ENCODE measurements around the gene CTNNBL1.

CTNNBL1 gene

GRCh38 chr20:37898233-37899104, 204.6 kb downstream of the CTNNBL1 start:
- no peak for DNase-seq (ENCODE audit: low read depth, low spot score)

- DNase-seq (ENCODE audit: low read depth, low spot score), result no peak
These were observed 205.5 kb downstream of the CTNNBL1 start for GRCh38 chr20:37899105-37900045.

GRCh38 chr20:37901240-37901639, 207.4 kb downstream of the CTNNBL1 start:
- DNase-seq (ENCODE audit: low read depth, low spot score), result no peak

DNA sequence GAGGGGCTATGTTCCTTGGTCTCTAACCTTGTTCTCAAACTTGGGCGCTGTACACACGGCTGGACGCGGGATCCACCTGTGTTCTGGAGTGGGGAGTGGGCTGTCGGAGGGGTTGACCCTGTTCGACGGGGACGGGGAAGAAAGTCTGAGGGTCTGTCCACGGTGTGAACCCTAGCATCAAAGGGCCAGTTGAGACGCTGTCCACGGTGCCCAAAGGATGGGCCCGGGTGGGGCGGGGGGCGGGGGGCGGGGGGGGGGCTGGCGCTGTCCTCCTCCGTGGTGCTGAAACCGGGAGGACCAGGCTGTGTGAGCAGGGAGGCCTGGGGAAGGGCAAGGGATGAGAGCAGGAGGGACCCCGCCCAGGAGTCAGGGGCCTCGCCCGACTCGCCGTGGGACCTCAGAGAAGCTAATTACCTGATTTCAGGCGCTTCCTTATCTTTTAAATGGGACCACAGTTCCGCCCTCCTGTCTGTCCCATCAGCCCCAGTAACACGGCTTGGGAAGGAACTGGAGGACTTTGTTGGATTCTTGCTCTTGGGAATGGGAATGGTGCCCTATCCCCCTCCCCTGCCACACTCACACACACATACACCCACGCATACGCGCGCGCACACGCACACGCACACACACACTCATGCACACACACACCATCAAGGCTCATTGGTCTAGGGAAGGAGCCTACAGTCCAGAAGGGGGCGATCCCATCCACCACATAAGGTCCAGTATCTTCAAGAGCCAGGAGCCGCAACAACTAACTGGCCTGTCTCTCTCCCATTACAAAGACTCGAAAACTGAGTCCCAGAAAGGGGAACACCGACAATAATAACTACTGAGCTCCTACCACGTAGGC, 208.0 kb downstream of the CTNNBL1 start:
- no peak for DNase-seq (ENCODE audit: low read depth, low spot score)

GRCh38 chr20:37902504-37903313, 208.9 kb downstream of the CTNNBL1 start, which contains the start of gene VSTM2L:
Gene VSTM2L (plus strand): TSS chr20:37903127. CDS start chr20:37903351, 224 bp downstream.
- no peak for DNase-seq (ENCODE audit: low read depth, low spot score)

GRCh38 chr20:37903317-37904007, 209.6 kb downstream of the CTNNBL1 start:
- no peak for DNase-seq (ENCODE audit: low read depth, low spot score)

GRCh38 chr20:37904008-37904642, 210.3 kb downstream of the CTNNBL1 start:
- DNase-seq (ENCODE audit: low read depth, low spot score), result no peak

DNA sequence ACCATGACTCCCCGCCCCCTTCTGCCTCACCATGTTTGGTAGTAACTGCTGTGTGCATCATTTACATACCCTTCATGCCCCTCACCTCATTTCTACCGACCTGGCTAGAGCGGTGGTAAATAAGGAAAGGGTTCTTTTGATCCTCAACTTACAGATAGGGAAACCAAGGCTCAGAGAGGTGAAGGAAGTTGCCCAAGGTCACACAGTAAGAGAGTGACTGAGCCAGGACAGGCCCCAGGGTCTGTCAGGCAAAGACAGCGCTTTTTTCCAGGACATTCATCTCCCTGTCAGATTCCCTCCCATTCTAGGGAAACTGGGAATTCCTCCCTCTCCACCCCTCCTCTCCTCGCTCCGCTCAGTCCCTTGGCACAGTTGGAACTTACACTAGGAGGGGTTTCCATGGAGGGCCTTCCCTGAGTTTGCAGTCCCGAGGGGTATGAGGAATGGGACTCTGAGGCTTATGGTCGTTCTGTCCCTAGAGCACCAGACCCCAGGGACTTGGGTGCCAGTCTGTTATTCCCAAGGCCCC, 211.1 kb downstream of the CTNNBL1 start:
- DNase-seq (ENCODE audit: low read depth, low spot score), result no peak

DNA sequence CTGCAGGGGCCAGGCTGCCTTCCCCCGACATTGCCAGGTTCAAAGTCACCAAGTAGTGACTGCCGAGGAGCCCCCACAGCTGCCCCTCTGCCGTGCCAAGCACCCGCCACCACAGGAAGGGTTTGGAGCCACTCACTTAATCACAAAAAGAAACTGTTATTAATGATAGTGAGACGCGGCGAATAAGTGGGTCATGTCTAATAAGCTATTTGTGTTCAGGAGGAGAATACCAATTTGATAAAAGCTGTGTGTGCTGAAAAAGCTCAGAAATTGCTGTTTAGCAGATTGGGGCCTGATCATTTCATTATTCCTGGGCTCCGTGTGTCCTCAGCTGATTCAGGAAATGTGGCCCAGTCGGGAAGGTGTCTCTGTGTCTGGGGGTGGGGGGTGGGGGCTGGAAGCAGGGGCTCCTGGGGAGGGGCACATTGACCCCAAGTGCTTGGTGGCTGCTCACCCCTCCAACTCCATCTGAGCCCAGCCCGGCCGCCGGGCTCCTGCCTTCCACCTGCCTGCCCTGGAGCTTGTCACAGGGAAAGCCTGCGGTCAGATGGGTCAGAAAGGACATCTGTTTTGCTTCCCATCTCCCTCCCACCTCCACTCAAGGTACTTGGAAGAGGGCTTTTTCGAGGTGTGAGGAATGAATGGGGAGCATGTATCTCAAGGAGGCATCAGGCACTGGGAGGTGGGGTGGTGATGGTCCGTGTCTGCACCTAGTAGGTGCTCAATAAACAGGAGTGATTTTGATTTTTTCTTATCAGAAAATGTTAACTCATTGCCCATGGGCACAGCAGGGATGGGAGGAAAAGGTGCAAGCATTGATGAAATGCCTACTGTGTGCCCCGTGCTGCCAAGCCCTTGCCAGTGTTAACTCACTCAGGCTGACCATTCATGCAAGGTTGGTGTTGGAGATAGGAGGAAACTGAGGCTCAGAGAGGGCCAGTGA, 212.1 kb downstream of the CTNNBL1 start:
- DNase-seq (ENCODE audit: low read depth, low spot score), result no peak

DNA sequence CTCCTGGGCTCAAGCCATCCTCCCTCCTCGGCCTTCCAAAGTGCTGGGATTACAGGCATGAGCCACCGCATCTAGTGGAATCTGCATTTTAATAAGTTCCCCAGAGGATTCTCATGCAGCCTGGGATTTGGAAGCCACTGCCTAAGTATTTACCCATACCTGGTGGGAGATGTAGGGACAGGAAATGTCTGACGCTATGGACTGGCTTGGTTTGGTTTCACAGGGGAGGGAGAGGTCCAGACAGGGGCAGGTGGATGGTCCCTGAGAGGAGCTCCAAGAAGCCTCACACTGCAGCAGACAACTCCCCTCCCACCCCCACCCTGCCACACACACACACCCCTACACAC, 213.5 kb downstream of the CTNNBL1 start:
- DNase-seq (ENCODE audit: low read depth, low spot score), result no peak

- peak; percentile 68 for DNase-seq (ENCODE audit: low read depth, low spot score)
These were observed 214.0 kb downstream of the CTNNBL1 start for GRCh38 chr20:37907677-37908401.

GRCh38 chr20:37911261-37911660, 217.4 kb downstream of the CTNNBL1 start:
- DNase-seq (ENCODE audit: low read depth, low spot score), result no peak

DNA sequence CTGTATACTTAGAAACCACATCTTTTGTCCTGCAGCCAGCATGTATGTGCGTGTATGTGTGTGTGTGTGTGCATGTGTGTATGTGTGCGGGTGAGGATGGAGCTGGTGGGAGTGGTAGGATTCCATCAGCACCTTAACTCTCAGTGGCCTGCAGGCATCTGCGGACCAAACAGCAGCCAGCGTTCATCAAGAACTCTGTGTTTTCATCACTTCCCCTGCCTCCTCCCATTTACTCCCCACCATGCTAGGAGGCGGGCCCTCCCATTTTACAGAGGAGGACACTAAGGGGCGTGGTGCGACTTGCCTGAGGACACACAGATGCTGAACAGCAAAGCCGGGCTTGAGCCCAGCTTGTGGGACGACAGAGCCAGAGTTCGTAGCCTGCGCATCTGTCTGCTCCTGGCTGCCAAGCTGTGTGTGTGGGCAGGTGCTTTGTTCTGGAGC, 218.0 kb downstream of the CTNNBL1 start:
- no peak for DNase-seq (ENCODE audit: low read depth, low spot score)

DNA sequence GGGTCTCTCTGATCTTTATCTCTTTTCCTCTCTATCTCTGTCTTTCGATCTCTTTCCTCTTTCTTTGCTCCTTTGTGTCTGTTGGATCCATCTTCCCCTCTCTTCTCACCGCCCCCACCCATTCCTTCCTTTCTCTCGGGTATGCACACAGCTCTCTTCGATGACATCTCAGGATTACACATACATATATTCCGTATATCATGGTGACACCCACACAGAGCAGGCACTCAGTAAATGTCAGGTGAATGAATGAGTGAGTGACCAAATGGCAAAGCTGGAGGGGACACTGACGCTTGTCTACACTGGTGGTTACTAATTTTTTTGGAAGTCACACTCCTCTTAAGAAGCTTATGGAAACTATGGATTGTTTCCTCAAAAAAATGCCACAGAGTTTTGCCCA, 219.0 kb downstream of the CTNNBL1 start:
- DNase-seq (ENCODE audit: low read depth, low spot score), result no peak

DNA sequence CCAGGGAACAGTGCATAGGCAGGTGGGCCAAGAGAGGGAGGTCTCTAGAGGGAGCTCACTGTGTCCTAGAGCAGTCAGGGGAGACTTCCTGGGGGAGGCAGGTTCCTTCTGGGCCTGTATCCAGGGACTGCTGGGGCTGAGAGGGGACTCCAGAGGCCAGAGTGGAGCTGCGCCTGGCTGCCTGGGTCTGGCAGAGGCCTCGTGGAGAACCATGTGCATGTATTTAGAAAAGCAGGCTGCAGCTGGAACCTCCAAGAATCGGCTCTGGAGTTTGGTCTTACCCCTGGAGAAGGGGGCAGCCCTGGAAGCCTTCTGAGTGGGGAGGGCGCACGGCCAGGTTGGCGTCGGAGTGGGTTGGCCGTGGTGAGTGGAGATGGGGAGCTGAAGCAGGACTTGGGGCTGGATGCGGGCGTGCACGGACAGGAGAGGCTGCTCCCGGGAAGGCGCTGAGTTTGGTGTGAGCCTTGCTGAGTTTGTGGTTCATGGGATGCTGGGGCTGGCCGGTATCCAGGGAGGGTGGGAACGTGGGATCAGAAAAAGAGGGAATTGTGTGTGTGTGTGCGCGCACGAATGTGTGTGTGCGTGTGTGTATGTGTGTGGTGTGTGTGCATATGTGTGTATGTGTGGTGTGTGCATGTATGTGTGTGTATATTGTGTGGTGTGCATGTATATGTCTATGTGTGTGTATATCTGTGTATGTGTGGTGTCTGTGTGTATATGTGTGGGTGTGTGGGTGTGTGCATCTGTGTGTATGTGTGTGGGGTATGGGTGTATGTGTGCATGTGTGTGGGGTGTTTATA, 219.9 kb downstream of the CTNNBL1 start:
- no peak for DNase-seq (ENCODE audit: low read depth, low spot score)

DNA sequence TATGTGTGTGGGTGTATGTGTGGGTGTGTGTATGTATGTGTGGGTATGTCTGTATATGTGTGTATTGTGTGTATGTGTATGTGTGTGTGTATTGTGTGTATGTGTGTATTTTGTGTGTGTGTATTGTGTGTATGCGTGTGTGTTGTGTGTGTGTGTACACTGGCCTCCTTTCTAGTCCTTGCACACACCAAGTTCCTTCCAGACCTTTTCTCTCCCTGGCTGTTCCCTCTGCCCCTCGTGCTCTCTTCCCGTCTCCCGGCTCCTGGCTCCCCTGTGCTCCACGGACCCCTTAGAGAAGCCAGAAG, 220.5 kb downstream of the CTNNBL1 start:
- no peak for DNase-seq (ENCODE audit: low read depth, low spot score)

Measured in smooth muscle cell of the brain vasculature (primary cell).